CD4-positive, alpha-beta T cell treated with Interleukin-6 at 100 ng/mL for 8 hours (primary cell): ENCODE data around the gene SMAD4.
"Not testable (repeated sequence)": the region's sequence is repeated elsewhere in the genome, so short reads cannot be mapped to it uniquely, and the experiment has no call there.

Source experiments
- DNase-seq: peaks from one replicate; pipeline ENCODE4 v3.0.0-alpha.2; 2020; ENCODE audit warnings: mixed read lengths, low spot score

Gene SMAD4

GRCh38 chr18:51111633-51112355 is 81.8 kb downstream of the SMAD4 start:
- DNase-seq, result not testable (repeated sequence)

- not testable (repeated sequence) for DNase-seq
Measured at GRCh38 chr18:51116996-51117395, 87.0 kb downstream of the SMAD4 start.

- DNase-seq, result not testable (repeated sequence)
Measured at GRCh38 chr18:51119561-51119960, 89.5 kb downstream of the SMAD4 start.

- not testable (repeated sequence) for DNase-seq
Measured at GRCh38 chr18:51119976-51120375, 90.0 kb downstream of the SMAD4 start.

- no peak for DNase-seq
Measured at GRCh38 chr18:51120809-51121596, 91.0 kb downstream of the SMAD4 start.

GRCh38 chr18:51121597-51121857 is 91.5 kb downstream of the SMAD4 start:
- DNase-seq, result no peak

- no peak for DNase-seq
Measured at GRCh38 chr18:51122266-51123045, 92.4 kb downstream of the SMAD4 start.

- no peak for DNase-seq
Measured at GRCh38 chr18:51123046-51123395, 93.0 kb downstream of the SMAD4 start.

- DNase-seq, result no peak
Measured at GRCh38 chr18:51123481-51123880, 93.5 kb downstream of the SMAD4 start.

- no peak for DNase-seq
Measured at GRCh38 chr18:51123936-51124486, 94.0 kb downstream of the SMAD4 start.

- DNase-seq, result no peak
Measured at GRCh38 chr18:51125976-51126375, 96.0 kb downstream of the SMAD4 start.

- no peak for DNase-seq
Measured at GRCh38 chr18:51127664-51128063, 97.7 kb downstream of the SMAD4 start.

GRCh38 chr18:51128533-51128932 is 98.5 kb downstream of the SMAD4 start:
- no peak for DNase-seq

- no peak for DNase-seq
Measured at GRCh38 chr18:51132256-51132935, 102.4 kb downstream of the SMAD4 start.

- no peak for DNase-seq
Measured at GRCh38 chr18:51133580-51134160, 103.7 kb downstream of the SMAD4 start.
